H1 (cell line): Measurements from ENCODE around the gene SMPD2. TPM values are rescaled to one million over a fixed set of nuclear protein-coding genes. Genes with fewer than 3 reads are reported as not detected.

Source experiments
- CTCF ChIA-PET: fragments of 300-600 bp; sonication (Branson Sonifier 250); formaldehyde crosslinking; loops from one replicate; lab custom pipeline; 2021; ENCODE audit not compliant: partially characterized antibody; lab: Charles Lee
- POLR2A ChIA-PET: fragments of 300-600 bp; sonication (Branson Sonifier 250); formaldehyde crosslinking; loops from one replicate; lab custom pipeline; 2021; ENCODE audit warnings: inconsistent platforms; ENCODE audit not compliant: partially characterized antibody; lab: Charles Lee
- DNase-seq, 2 experiments: peaks; one replicate each; pipeline versions ENCODE4 v3.0.0 to v3.0.0-alpha.2; 2010 to 2022; ENCODE audit warnings: low spot score in 2 of 2, low read depth in 1 of 2, mixed read lengths in 1 of 2
- FAIRE-seq: peaks from 2 replicates; lab custom pipeline; 2011; peaks lifted over from hg19 to GRCh38; lab: Jason Lieb, UNC
- H2AFZ ChIP-seq: 2 replicates; pipeline ENCODE4 v1.8.1; 2012; ENCODE audit warnings: low read length, inconsistent platforms
- H2AK5ac ChIP-seq: 2 replicates; pipeline ENCODE4 v1.6.1; 2013; ENCODE audit warnings: low read depth, low read length
- H2BK120ac ChIP-seq: replicated peaks from 2 replicates; pipeline ENCODE3; 2013; ENCODE audit warnings: low read depth, low read length, inconsistent platforms
- H2BK12ac ChIP-seq: 2 replicates; pipeline ENCODE4 v1.6.1; 2013; ENCODE audit warnings: low read depth, low read length
- H2BK15ac ChIP-seq: 2 replicates; pipeline ENCODE4 v1.6.1; 2013; ENCODE audit warnings: low read length
- H2BK20ac ChIP-seq: 2 replicates; pipeline ENCODE4 v1.6.1; 2013; ENCODE audit warnings: low read length
- H2BK5ac ChIP-seq: 2 replicates; pipeline ENCODE4 v1.6.1; 2013; ENCODE audit warnings: low read depth, low read length
- H3K14ac ChIP-seq: 2 replicates; pipeline ENCODE4 v1.6.1; 2013; ENCODE audit warnings: inconsistent platforms; ENCODE audit not compliant: insufficient read length
- H3K18ac ChIP-seq: 2 replicates; pipeline ENCODE4 v1.6.1; 2013; ENCODE audit warnings: low read length; ENCODE audit errors: extremely low read depth
- H3K23ac ChIP-seq: 2 replicates; pipeline ENCODE4 v1.6.1; 2013; ENCODE audit warnings: inconsistent platforms; ENCODE audit not compliant: insufficient read length
- H3K23me2 ChIP-seq: 2 replicates; pipeline ENCODE4 v1.6.1; 2013; ENCODE audit warnings: low read depth, low read length
- H3K27ac ChIP-seq: 2 replicates; pipeline ENCODE4 v1.6.1; 2011; ENCODE audit warnings: low read depth, low read length, inconsistent platforms
- H3K27me3 ChIP-seq, 4 experiments: replicated peaks in 1 of 4; 1 replicate in 1 of 4; 2 replicates in 3 of 4; pipeline versions ENCODE4 v1.6.1 to v1.8.1; 2011 to 2013; ENCODE audit warnings: low read length in 3 of 4, mild to moderate bottlenecking in 3 of 4, inconsistent platforms in 2 of 4, mixed read lengths in 2 of 4, moderate library complexity in 1 of 4; ENCODE audit not compliant: control insufficient read depth in 3 of 4, insufficient read depth in 3 of 4; ENCODE audit errors: extremely low read depth in 1 of 4
- H3K36me3 ChIP-seq, 4 experiments: 2 replicates each; pipeline versions ENCODE4 v1.6.1 to v1.8.1; 2011 to 2013; ENCODE audit warnings: mild to moderate bottlenecking in 4 of 4, low read length in 3 of 4, moderate library complexity in 2 of 4, control low read depth in 1 of 4, inconsistent platforms in 1 of 4; ENCODE audit not compliant: insufficient read depth in 4 of 4, control insufficient read depth in 2 of 4
- H3K4ac ChIP-seq: replicated peaks from 2 replicates; pipeline ENCODE3; 2013; ENCODE audit warnings: low read length, low read depth, mixed read lengths, inconsistent platforms; ENCODE audit not compliant: insufficient read length
- H3K4me1 ChIP-seq, 4 experiments: replicated peaks in 1 of 4; 1 replicate in 1 of 4; 2 replicates in 3 of 4; pipeline versions ENCODE4 v1.6.1 to v1.8.1; 2011 to 2013; ENCODE audit warnings: low read length in 3 of 4, inconsistent platforms in 2 of 4, mixed read lengths in 1 of 4; ENCODE audit not compliant: insufficient read depth in 4 of 4, control insufficient read depth in 3 of 4
- H3K4me2 ChIP-seq, 2 experiments: 2 replicates each; pipeline versions ENCODE4 v1.6.1 to v1.8.1; 2011 to 2013; ENCODE audit warnings: low read depth in 2 of 2, low read length in 2 of 2, control low read depth in 1 of 2, inconsistent platforms in 1 of 2, mild to moderate bottlenecking in 1 of 2; ENCODE audit not compliant: insufficient read depth in 1 of 2
- H3K4me3 ChIP-seq, 4 experiments: fragments of 200-600, 300-600 bp in 1 of 4; sonication (generic), shearing (Covaris generic), sonication (Bioruptor Twin) in 1 of 4; 2 replicates each; pipeline versions ENCODE4 v1.5.1 to v1.8.1; 2011 to 2016; ENCODE audit warnings: low read length in 4 of 4, low read depth in 3 of 4, control low read depth in 2 of 4, inconsistent platforms in 2 of 4, mild to moderate bottlenecking in 2 of 4, mixed read lengths in 1 of 4, moderate library complexity in 1 of 4; ENCODE audit not compliant: insufficient read depth in 2 of 4; ENCODE audit errors: extremely low read depth in 1 of 4
- H3K56ac ChIP-seq: replicated peaks from 2 replicates; pipeline ENCODE3; 2013; ENCODE audit warnings: low read depth, mild to moderate bottlenecking, mixed read lengths, low read length, inconsistent platforms; ENCODE audit not compliant: insufficient read length
- H3K79me1 ChIP-seq: 2 replicates; pipeline ENCODE4 v1.6.1; 2013; ENCODE audit warnings: low read depth, low read length, control low read depth
- H3K79me2 ChIP-seq, 2 experiments: 2 replicates each; pipeline versions ENCODE4 v1.6.1 to v1.8.1; 2012 to 2013; ENCODE audit warnings: low read length in 2 of 2, mild to moderate bottlenecking in 2 of 2, inconsistent platforms in 1 of 2; ENCODE audit not compliant: insufficient read depth in 2 of 2, control insufficient read depth in 1 of 2
- H3K9ac ChIP-seq, 4 experiments: replicated peaks in 1 of 4; 1 replicate in 1 of 4; 2 replicates in 3 of 4; pipeline versions ENCODE4 v1.6.1 to v1.8.1; 2011 to 2013; ENCODE audit warnings: low read depth in 3 of 4, low read length in 3 of 4, control low read depth in 2 of 4, mild to moderate bottlenecking in 2 of 4, moderate library complexity in 2 of 4, inconsistent platforms in 1 of 4; ENCODE audit errors: extremely low read depth in 1 of 4
- H3K9me3 ChIP-seq, 2 experiments: 2 replicates each; pipeline versions ENCODE4 v1.6.1 to v1.8.1; 2012 to 2013; ENCODE audit warnings: mild to moderate bottlenecking in 2 of 2, moderate library complexity in 2 of 2, control low read depth in 1 of 2, inconsistent platforms in 1 of 2, low read depth in 1 of 2, low read length in 1 of 2, mixed read lengths in 1 of 2; ENCODE audit not compliant: insufficient read depth in 2 of 2
- H4K20me1 ChIP-seq, 2 experiments: replicated peaks in 1 of 2; 2 replicates each; pipeline versions ENCODE3 to v1.8.1; 2011 to 2013; ENCODE audit warnings: inconsistent platforms in 2 of 2, low read length in 2 of 2, mild to moderate bottlenecking in 1 of 2; ENCODE audit not compliant: insufficient read depth in 2 of 2, control insufficient read depth in 1 of 2
- H4K5ac ChIP-seq: 2 replicates; pipeline ENCODE4 v1.6.1; 2013; ENCODE audit warnings: low read length, low read depth, mixed read lengths, inconsistent platforms; ENCODE audit not compliant: insufficient read length
- H4K8ac ChIP-seq: 2 replicates; pipeline ENCODE4 v1.8.0; 2013; ENCODE audit warnings: mild to moderate bottlenecking, moderate library complexity, low read length, inconsistent platforms; ENCODE audit not compliant: insufficient read depth; ENCODE audit errors: extremely low read depth
- H4K91ac ChIP-seq: replicated peaks from 2 replicates; pipeline ENCODE3; 2013; ENCODE audit warnings: low read length, mixed read lengths, inconsistent platforms; ENCODE audit not compliant: insufficient read length
- BRCA1 ChIP-seq: IDR thresholded peaks from 2 replicates; pipeline ENCODE4 v1.6.1; 2012; ENCODE audit warnings: low read depth, low read length, improper control_type of control experiment
- KDM1A ChIP-seq: fragments of 200-600, 300-600 bp; sonication (generic); IDR thresholded peaks from 2 replicates; pipeline ENCODE4 v1.7.1; 2016; ENCODE audit warnings: mild to moderate bottlenecking, low read length, borderline replicate concordance
- POLR2AphosphoS5 ChIP-seq: IDR thresholded peaks from 2 replicates; pipeline ENCODE4 v1.6.1; 2011; ENCODE audit warnings: low read depth, low read length
- POU5F1 ChIP-seq: IDR thresholded peaks from 2 replicates; pipeline ENCODE4 v1.6.1; 2011; ENCODE audit warnings: low read depth, mild to moderate bottlenecking, low read length, moderate library complexity
- SP2 ChIP-seq: IDR thresholded peaks from 2 replicates; pipeline ENCODE4 v1.6.1; 2012; ENCODE audit warnings: mild to moderate bottlenecking, low read length, inconsistent platforms
- TCF12 ChIP-seq: IDR thresholded peaks from 2 replicates; pipeline ENCODE4 v1.6.1; 2011; ENCODE audit warnings: low read depth, mild to moderate bottlenecking, low read length
- WGBS, 2 experiments: shearing (Covaris generic) in 1 of 2; methylation state at CpG; one replicate each; pipeline versions ENCODE4 v1.1.6 to v1.1.7; 2013 to 2015; ENCODE audit warnings: low lambda C conversion rate in 2 of 2, mixed read lengths in 2 of 2, inconsistent platforms in 1 of 2, low coverage in 1 of 2, missing lambda C conversion rate in 1 of 2; ENCODE audit not compliant: insufficient replicate concordance in 2 of 2, insufficient coverage in 1 of 2, insufficient read length in 1 of 2; ENCODE audit errors: extremely low coverage in 1 of 2, missing lambda C conversion rate in 1 of 2; 5-methylcytosine and 5-hydroxymethylcytosine counted together
- polyA plus RNA-seq, 7 experiments: library from polyadenylated mRNA; depleted of rRNA in 3 of 7; stranded (reverse) in 5 of 7; unstranded in 2 of 7; fragments of >200 nt in 5 of 7; fragments of 200-250 nt in 2 of 7; gene quantifications; 1 replicate in 5 of 7; 2 replicates in 1 of 7; 4 replicates in 1 of 7; pipeline versions ENCODE4 v1.2.1 to v1.2.3, GENCODE V29; 2011 to 2013; ENCODE audit warnings: missing spikeins in 2 of 7, mixed read lengths in 2 of 7
- total RNA-seq: library from RNA; stranded (reverse); fragmentation: NEBNext Ultra II Directional; extraction: Animal tissue kit (Norgen Biotek cat#: 25700); gene quantifications from 2 replicates; pipeline ENCODE4 v1.2.1, GENCODE V29; 2021

Gene SMPD2
- total and polyA plus RNA-seq, 2 of the 8 experiments (the other 6 are each of a cell fraction or from before 2014, with no cell fraction given) = 11.5 to 17.2 TPM

DNA sequence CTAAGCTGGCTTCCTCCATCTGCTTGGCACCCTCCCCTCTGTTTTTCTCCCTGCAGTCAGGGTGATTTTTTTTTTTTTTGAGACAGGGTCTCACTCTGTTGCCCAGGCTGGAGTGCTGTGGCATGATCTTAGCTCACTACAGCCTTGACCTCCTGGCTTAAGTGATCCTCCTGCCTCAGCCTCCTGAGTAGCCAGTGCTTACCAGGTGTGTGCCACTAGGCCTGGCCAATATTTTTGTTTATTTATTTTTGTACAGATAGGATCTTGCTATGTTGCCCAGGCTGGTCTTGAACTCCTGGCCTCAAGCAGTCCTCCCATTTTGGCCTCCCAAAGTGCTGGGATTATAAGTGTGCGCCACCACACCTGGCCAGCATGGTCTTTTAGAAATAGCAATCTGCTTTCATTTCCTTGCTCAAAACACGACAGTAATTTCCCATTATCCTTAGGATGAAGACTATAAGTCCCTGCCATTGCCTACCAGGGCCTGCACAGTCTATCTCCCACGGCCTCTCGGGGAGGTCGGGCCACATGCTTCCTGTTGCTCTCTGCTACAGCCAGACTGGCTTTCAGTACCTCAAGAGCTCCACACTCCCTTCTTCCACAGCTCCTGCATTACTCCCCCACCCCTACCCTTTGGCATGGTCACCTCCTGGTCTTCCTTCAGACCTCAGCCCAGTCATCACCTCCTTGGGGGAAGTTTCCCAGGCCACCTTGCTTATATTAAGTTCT is 47.2 kb upstream of the SMPD2 start:
- Histone ChIP-seq H3K14ac (no peak overlapping the region), H4K5ac (no peak overlapping the region), H3K36me3 (no peaks in the 10 kb centered on the region), H3K9me3 (no peaks in the 10 kb centered on the region), H3K4me1 (no peaks in the 10 kb centered on the region), H3K9ac (no peak overlapping the region), H3K23ac (no peak overlapping the region), H2BK5ac (no peak overlapping the region), H3K27me3 (no peaks in the 10 kb centered on the region), H2BK15ac (no peak overlapping the region), H3K27ac (no peak overlapping the region), H2BK120ac (no peak overlapping the region), H2BK20ac (no peak overlapping the region), H4K8ac (no peak overlapping the region), H4K91ac (no peak overlapping the region), H3K79me1 (no peaks in the 10 kb centered on the region), H3K4ac (no peak overlapping the region), H2AK5ac (no peak overlapping the region), H2AFZ (no peak overlapping the region), H3K56ac (no peak overlapping the region), H3K4me3 (no peak overlapping the region), H3K23me2 (no peaks in the 10 kb centered on the region), H3K18ac (no peak overlapping the region), H3K4me2 (no peak overlapping the region), H3K79me2 (no peaks in the 10 kb centered on the region), H4K20me1 (no peaks in the 10 kb centered on the region), H2BK12ac (no peak overlapping the region)
- POLR2A ChIA-PET = interaction anchor here (1.0 kb wide), 1 partner anchor 10 kb away, joined by 4 read pairs; no protein-coding TSS in a partner anchor
- CTCF ChIA-PET = interaction anchor here (0.9 to 6.1 kb wide), 4 partner anchors 9 to 205 kb away, joined by 3 to 62 read pairs (median 14); partner anchors contain the start of gene CD164
- DNase-seq = no peak
- WGBS, 2 experiments = 80% methylated on average over 5 of the region's 5 CpGs; no CpG with 5 or more reads in 1 of the 2 experiments
- FAIRE-seq = no peak
- TF ChIP-seq TCF12 (no peak), SP2 (no peak), POU5F1 (no peak), BRCA1 (no peak), POLR2AphosphoS5 (no peak), KDM1A (no peak)
